Stimulated activated CD4-positive, alpha-beta T cell treated with anti-CD3 and anti-CD28 coated beads, Interleukin-2, amount 100 ng/mL, for 4 hours (primary cell): ENCODE results near the gene HK3.

Experiments
- DNase-seq: peaks from one replicate; pipeline ENCODE4 v3.0.0-alpha.2; 2020; ENCODE audit warnings: low read depth

Gene HK3

GRCh38 chr5:176868731-176869130 is 30.4 kb downstream of the HK3 start:
- no peak for DNase-seq

GRCh38 chr5:176868126-176868525 is 31.0 kb downstream of the HK3 start:
- DNase-seq, result no peak

DNA sequence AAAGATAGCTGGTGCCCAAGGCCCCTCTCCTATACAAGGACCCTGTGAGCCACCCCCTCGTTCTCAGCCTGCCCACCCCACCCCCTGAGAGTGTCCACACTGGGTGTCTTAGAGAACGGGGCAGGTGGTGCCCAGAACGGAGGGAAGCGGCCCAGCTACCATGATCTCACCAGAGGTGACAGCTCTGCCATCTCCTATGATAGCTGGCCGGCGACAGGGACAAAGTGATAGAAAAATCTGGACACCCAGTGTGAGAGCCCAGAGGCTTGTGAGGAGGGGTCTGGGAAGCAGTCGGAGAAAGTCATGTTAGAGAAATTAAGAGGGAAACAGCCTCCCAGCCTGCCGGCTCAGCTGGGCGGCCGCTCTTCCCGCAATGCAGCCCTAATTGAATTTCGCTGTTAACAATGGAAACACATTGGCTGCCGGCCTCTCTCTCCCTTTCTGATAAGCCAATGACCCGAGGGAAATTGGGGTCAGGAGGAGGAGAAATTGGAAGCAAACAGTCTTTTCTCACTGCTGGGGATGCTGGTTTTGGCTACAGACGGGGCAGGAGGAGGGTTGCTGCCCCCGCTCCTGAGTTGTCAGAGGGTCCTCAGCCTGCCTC is 32.3 kb downstream of the HK3 start:
- DNase-seq, result no peak

- DNase-seq, result no peak
These were observed 33.2 kb downstream of the HK3 start for GRCh38 chr5:176865964-176866363.

DNA sequence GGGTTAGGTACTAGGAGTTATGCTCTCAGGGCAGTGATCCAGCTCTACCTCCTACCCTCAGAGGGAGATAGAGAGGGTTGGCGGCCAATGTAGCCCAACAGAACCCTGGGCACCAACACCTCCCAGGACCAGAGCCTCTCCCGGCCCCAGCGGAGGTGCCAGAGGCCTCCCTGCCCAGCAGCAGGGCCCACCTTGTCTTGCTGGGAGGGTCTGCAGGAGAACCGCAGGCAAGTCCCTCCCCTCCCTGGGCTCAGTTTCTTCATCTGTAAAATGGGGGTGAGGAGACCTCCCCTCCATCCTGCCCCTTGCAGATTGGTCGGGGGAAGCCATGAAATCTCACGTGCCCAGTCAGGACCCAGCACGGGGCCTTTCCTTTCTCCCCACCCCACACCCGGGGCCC is 34.4 kb downstream of the HK3 start:
- DNase-seq, result no peak

DNA sequence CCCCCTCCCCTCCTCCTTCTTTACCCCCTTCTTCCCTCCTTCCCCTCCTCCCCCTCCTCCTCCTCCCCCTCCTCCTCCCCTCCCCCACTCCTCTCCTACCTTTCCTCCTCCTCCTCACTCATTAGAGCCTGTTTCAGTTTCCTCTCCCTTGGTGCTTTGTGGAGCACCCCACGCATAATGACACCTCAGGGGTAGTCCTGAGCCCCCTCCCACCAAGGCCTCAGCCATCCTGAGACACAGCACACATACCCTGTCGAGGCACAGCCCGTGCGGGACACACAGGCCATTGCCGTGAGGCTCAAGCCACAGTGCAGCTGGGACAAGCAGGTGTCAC is 35.4 kb downstream of the HK3 start:
- no peak for DNase-seq

GRCh38 chr5:176863041-176863764 is 35.9 kb downstream of the HK3 start:
- no peak for DNase-seq

DNA sequence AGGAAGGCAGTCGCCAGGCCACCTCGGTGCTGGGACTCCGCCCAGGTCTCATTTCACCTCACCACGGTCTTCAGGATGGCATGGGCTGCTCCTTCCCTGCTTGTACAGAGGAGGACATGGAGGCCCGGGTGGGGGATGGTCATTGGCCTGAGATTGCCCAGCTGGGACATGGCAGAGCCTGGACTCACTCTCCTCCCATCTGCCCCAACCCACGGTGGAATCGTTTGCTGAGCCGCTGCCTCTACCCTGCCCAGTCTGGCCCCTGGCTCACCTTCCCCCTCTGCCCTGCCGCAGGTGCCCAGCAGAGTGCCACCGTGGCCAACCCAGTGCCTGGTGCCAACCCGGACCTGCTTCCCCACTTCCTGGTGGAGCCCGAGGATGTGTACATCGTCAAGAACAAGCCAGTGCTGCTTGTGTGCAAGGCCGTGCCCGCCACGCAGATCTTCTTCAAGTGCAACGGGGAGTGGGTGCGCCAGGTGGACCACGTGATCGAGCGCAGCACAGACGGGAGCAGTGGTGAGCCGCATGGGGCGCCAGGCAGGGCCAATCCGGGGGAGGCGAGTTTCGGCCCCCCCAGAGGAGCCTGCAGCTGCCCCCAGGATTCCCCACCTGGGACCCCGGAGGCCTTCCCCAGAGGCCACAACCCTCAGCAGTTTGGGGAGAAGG is 36.7 kb downstream of the HK3 start:
- no peak for DNase-seq

DNA sequence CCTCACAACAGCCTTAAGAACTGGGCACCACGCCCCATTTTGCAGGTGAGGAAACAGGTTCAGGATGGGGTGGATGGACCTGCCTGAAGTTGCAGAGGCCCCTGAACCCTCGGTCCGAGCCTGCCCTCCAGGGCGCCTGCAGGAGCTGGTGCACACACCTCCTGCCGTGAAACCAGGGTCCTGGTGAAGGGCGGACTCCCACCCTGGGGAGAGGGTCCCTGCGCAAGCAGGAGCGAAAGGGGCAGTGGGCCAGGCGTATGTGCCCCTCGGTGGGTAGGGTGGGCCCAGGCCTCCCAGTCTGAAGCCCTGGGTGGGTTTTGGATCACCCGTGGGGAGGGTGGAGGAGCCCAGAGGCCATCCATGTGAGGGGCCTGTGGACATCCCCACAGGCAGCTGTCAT is 37.9 kb downstream of the HK3 start:
- no peak for DNase-seq

- no peak for DNase-seq
These were observed 38.8 kb downstream of the HK3 start for GRCh38 chr5:176860381-176860780.

DNA sequence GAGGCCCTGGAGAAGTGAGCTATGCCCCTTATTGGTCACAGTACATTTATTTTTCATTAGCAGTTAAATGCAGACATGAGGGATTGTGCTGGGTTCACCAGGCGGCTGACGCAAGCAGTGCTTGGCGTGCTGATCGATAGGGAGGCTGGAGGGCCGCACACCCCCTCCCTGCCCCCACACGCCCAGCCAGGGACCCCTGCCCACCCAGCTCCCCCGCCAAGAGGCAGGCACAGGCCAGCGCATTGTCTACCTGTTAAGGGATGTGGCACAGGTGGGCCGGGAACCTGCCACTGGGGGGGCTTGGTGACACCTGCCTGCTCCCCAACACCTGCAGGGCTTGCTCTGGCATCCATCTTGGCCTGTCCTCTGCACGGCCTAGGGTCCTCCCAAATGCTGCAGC is 39.2 kb downstream of the HK3 start:
- DNase-seq, result no peak

- DNase-seq, result no peak
These were observed 41.3 kb downstream of the HK3 start for GRCh38 chr5:176857894-176858273.

DNA sequence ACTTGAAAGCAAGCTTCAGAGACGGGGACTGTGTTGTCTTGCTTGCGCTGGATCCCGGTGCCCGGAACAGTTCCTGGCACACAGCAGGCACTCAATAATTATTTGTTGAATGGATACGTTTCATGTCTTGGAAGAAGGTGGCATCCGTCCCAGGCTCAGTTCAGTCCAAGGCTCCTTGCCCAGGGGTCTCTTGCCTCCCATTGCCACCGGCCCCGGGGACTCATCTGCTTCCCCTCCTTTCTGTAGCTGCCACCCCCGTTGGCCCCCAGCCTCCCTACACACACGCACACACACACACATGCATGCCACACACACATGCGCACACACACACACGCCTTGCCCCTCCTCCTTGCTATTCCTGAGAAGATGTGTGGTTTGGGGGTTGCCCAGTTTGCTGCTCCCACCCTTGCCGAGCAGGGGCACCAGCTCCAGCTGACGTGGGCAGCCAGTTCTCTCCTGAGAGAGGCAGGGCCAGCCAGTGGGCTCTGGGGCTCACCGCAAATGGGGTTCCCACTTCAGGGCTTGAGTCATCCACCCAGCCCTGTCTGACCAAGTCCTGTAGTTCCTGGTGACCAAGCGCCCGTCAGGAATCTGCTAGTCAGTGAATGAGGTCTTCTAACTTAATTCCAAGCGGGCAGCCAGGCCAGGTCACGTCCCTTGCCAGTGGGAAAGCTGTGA is 41.8 kb downstream of the HK3 start:
- DNase-seq, result no peak

- DNase-seq, result no peak
These were observed 42.4 kb downstream of the HK3 start for GRCh38 chr5:176856746-176857145.

GRCh38 chr5:176855598-176855997 is 43.5 kb downstream of the HK3 start:
- no peak for DNase-seq

GRCh38 chr5:176854164-176854563 is 45.0 kb downstream of the HK3 start:
- no peak for DNase-seq

DNA sequence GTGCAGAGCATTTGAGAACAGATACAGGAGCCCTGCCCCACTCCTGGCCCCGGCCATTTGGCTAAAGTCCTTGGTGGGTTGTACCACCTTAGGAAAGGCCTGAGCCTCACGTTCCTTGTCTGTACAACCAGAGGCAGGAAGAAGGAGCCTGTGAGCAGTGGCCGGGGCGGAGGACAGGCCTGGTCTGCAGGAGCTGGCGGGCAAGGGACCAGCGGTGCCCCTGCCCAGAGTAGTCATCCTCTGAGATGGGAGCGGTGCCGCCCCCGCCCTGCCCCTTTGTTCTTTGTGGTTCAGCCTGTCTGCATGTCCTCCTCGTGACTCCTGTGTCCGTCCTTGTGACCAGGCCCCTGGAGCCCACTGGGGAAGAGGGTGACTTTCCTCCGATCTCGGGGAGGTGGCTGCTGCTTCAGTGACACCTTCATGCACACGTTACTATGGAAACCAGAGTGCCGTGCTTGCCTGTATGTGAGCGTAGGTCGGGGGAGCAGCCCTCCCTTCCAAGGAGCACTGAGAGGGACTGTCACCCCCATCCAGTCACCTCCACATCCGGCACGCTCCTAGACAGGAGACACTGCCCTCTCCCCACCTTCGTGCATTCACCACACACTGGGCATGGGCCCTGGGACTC is 45.9 kb downstream of the HK3 start:
- DNase-seq, result no peak

DNA sequence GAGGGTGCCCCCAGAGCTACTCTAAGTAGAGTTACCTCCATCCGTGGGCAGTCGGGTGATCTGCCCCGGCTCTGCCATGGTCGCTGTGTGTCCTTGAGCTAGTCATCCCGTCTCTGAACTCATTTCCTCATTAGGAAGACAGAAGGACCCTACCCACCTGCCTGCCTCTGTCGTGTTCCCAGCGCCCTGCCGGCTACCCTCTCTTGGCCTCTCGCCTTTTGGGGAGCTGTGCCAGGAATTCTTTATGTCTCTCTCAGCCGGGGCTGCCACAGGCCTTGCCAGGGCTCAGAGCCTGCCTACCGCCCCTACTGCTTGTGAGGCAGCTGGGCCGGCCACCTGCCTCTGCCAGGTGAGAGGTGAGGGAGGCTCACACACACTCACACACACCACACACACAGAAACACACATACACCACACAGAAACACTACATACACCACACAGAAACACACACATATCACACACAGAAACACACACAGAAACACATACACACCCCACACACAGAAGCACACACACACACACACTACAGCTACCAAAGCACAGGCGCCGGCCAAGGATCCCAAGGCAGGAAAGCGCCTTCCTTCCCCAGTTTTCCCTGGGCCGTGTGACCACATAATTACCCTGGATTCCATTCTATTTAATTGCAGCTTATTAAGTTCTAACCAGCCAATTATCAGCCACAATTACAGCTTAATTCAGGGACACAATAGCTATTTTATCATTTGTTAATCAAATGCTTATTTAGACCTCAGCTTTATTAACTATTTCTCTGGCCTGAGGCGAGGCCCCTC is 47.1 kb downstream of the HK3 start:
- no peak for DNase-seq

- DNase-seq, result no peak
These were observed 47.8 kb downstream of the HK3 start for GRCh38 chr5:176851380-176851779.

- no peak for DNase-seq
These were observed 48.5 kb downstream of the HK3 start for GRCh38 chr5:176850371-176851245.
